ENCODE data around the gene IL20. TPM values are rescaled to one million over a fixed set of nuclear protein-coding genes. Genes with fewer than 3 reads are reported as not detected.
A peak's percentile ranks its signal among the peaks of the same experiment; 100 is the strongest.

IL20 gene
- total RNA-seq, 6 experiments from 2014 or later: not detected

GRCh38 chr1:206892351-206892984 is 27.0 kb downstream of the IL20 start:
- peaks cover 0 to 16% (median 0%) of the 10 kb centered on the region in 4 donors for H3K4me1 ChIP-seq
- no peaks in the 10 kb centered on the region for H3K36me3 ChIP-seq
- no peak overlapping the region for H3K27ac ChIP-seq
- ATAC-seq: no peak
- TF ChIP-seq CTCF (IDR thresholded peaks at IDR 0.05): no peak
- no peak for TF ChIP-seq POLR2A (IDR thresholded peaks at IDR 0.05)
- H3K4me3 ChIP-seq: no peak overlapping the region
- no peaks in the 10 kb centered on the region for H3K9me3 ChIP-seq
- 55% methylated on average over 3 of the region's 3 CpGs for WGBS (ENCODE audit: insufficient coverage, low coverage, low lambda C conversion rate, missing lambda C conversion rate)
- no peak for DNase-seq
- no peaks in the 10 kb centered on the region for H3K27me3 ChIP-seq
- intact Hi-C loops (cut with DNase I): no loop called here

GRCh38 chr1:206893380-206893779 is 28.0 kb downstream of the IL20 start:
- Histone ChIP-seq H3K4me3 (no peak overlapping the region), H3K27ac (no peak overlapping the region), H3K27me3 (no peaks in the 10 kb centered on the region), H3K4me1 (peaks cover 0 to 16% (median 0%) of the 10 kb centered on the region in 4 donors), H3K36me3 (no peaks in the 10 kb centered on the region), H3K9me3 (no peaks in the 10 kb centered on the region)
- 83% methylated on average over 2 of the region's 2 CpGs for WGBS (ENCODE audit: insufficient coverage, low coverage, low lambda C conversion rate, missing lambda C conversion rate)
- no peak for DNase-seq
- intact Hi-C loops (cut with DNase I): no loop called here
- no peak for TF ChIP-seq POLR2A (IDR thresholded peaks at IDR 0.05)
- TF ChIP-seq CTCF (IDR thresholded peaks at IDR 0.05): no peak
- no peak for ATAC-seq

GRCh38 chr1:206895325-206895724 is 29.9 kb downstream of the IL20 start:
- ATAC-seq (no peak), DNase-seq (no peak)
- TF ChIP-seq CTCF (IDR thresholded peaks at IDR 0.05) (no peak), POLR2A (IDR thresholded peaks at IDR 0.05) (no peak)
- intact Hi-C loops (cut with DNase I): no loop called here
- Histone ChIP-seq H3K4me3 (no peak overlapping the region), H3K27me3 (no peaks in the 10 kb centered on the region), H3K9me3 (no peaks in the 10 kb centered on the region), H3K27ac (no peak overlapping the region), H3K36me3 (no peaks in the 10 kb centered on the region), H3K4me1 (peaks cover 0 to 11% (median 0%) of the 10 kb centered on the region in 4 donors)
- WGBS (ENCODE audit: insufficient coverage, low coverage, low lambda C conversion rate, missing lambda C conversion rate): 61% methylated on average over 3 of the region's 3 CpGs

GRCh38 chr1:206895837-206896242 is 30.4 kb downstream of the IL20 start:
- Histone ChIP-seq H3K4me3 (no peak overlapping the region), H3K27ac (no peak overlapping the region), H3K4me1 (peaks cover 0 to 6% (median 0%) of the 10 kb centered on the region in 4 donors), H3K27me3 (no peaks in the 10 kb centered on the region), H3K9me3 (no peaks in the 10 kb centered on the region), H3K36me3 (no peaks in the 10 kb centered on the region)
- DNase-seq (no peak), ATAC-seq (peak in 3 of 4 donors; percentile 38 to 65 (median 47))
- intact Hi-C loops (cut with DNase I): no loop called here
- no peak for TF ChIP-seq CTCF (IDR thresholded peaks at IDR 0.05)
- no peak for TF ChIP-seq POLR2A (IDR thresholded peaks at IDR 0.05)
- 46% methylated on average over 2 of the region's 3 CpGs for WGBS (ENCODE audit: insufficient coverage, low coverage, low lambda C conversion rate, missing lambda C conversion rate)
